GF-D8 (cell line): Measurements from ENCODE around the gene CCP110.

Source experiments
- DNase-seq: peaks from one replicate; lab custom pipeline; 2025; lab: John Stamatoyannopoulos, UW

The CCP110 gene

GRCh38 chr16:19513377-19514053 is 10.2 kb upstream of the CCP110 start:
- DNase-seq, result peak; percentile 88

- DNase-seq, result no peak
Measured at GRCh38 chr16:19515757-19516156, 8.0 kb upstream of the CCP110 start.

DNA sequence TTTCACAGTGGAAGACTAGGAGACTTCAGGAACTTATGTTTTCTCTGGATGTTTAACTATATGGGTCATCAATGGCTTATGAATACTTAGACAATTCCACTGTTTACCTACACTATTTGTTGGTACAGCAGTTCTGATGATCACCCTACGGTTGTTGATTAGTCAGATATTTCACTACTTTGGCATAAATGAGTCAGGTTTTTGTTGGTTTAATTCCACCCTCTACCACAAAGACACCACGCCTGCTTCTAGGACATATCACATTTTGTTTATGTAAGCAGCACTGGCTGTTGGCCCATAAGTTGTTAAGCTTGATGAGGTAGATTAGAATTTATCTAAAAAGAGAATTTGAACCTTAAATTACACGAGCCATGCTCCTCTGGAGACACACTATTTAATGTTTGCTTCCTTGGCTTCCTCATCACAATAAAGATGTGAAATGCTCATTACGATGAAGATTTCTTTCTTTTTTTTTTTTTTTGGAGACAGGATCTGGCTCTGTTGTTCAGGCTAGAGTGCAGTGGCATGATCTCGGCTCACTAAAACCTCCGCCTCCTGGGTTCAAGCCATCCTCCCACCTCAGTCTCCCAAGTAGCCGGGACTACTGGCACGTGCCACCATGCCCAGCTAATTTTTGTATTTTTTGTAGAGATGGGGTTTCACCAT is 6.2 kb upstream of the CCP110 start:
- no peak for DNase-seq

DNA sequence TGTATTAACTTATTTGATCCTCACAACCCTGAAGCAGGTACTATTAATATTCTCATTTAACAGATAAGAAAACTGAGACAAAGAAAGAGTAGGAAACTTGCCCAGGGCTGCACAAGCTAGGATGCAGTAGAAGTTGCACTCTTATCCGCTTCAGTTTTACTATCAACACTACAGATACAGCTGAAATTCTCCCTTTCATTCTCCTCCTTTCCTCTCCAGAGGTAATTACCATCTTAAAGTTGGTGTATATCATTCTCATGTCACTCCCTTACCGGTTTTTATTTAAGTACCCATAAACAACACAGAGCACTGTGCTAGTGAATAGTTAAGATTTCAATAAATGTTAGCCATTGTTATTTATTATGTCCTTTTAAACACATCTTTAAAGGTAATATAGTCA is 5.4 kb upstream of the CCP110 start:
- no peak for DNase-seq

DNA sequence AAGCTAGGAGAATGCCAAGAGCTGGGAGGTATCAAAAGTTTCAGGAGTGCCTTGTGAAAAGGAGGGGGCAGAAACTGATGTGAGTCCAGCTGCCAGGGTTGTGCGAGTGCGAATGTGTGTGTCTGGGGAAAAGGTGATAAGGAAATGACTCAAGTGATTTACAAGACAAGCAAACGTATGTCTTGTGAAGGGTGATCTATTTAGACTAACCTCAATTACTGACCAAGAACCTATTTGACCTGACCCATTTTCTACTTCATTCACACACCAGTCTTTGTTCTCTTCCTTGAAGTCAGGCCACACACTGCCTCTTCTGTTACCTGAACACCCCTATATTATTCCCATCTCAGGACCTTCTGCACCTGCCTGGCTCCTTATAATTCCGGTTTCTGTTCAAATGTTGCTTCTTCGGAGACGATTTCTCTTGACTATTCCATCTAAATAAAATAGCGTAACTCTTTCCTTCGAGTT is 2.8 kb upstream of the CCP110 start:
- peak; percentile 10 for DNase-seq

- DNase-seq, result peak; percentile 67
Measured at GRCh38 chr16:19521471-19522396, 2.0 kb upstream of the CCP110 start, which contains the start of gene GDE1. Gene GDE1 (minus strand): TSS chr16:19522098. CDS start chr16:19521964, 134 bp downstream.

GRCh38 chr16:19522397-19522732 is 1.4 kb upstream of the CCP110 start:
- DNase-seq, result no peak

DNA sequence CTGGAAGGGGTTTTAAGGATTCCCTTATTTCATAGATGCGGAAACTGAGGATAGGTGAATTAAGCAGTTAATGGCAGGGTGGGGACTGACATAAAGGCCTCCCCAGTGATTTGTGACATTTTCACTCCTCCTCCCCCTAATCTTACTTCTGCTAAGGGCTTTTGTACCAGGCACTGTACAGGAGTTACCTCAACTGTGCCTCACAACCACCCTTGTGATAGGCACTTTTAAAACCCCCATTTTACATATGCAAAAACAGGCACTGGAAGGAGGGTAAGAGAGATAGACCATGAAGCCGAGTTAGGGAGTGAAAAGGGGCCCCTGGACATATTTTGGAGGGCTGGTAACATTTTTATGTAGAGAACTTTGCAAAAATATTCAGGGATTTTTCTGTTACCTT is 982 bp upstream of the CCP110 start:
- no peak for DNase-seq

DNA sequence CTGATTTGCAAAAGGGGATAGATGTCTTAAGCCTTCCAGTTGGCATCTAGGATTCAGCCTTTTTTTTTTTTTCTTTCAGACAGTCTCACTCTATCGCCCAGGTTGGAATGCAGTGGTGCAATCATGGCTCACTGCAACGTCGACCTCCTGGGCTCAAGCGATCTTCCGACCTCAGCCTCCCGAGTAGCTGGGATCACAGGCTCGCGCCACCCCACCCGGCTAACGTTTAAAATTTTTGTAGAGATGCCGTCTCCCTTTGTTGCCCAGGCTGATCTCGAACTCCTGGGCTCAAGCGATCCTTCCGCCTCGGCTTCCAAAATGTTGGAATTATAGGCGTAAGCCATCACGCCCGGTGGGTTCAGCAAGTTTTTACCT is 571 bp upstream of the CCP110 start:
- no peak for DNase-seq

GRCh38 chr16:19524356-19524615 is 544 bp downstream of the CCP110 start:
- no peak for DNase-seq

GRCh38 chr16:19524616-19525384 is 1.1 kb downstream of the CCP110 start:
- peak; percentile 12 for DNase-seq

- DNase-seq, result no peak
Measured at GRCh38 chr16:19525385-19525723, 1.6 kb downstream of the CCP110 start.

DNA sequence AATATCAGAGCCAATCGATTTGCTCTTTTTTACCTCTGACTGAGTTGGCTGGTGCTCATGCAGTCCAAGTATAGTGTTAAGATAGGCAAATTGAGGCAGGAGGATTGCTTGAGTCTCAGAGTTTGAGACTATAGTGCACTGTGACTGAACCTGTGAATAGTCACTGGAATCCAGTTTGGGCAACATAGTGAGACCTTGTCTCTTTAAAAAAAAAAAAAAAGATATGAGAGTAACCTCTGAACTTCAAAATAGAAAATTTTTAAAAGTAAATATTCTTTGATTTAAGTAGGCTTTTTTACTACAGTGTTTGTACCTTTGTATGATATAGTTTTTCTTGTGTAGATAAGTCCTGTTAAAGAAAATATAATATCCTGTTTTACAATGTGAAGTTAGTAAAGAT is 3.4 kb downstream of the CCP110 start:
- no peak for DNase-seq

DNA sequence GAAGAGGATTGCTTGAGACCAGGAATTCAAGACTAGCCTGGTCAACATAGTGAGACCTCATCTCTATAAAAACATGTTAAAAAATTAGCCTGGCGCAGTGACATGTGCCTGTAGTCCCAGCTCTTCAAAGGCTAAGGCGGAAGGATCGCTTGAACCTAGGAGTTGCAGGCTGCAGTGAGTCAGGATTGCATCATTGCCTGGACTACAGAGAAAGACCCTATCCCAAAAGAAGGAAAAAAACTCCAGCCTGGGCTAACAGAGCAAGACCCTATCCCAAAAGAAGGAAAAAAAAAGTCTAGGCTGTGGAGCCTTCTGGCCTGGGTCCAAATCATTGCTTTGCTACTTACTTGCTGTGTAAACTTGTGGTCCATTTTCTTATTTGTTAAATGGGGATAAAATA is 4.9 kb downstream of the CCP110 start:
- DNase-seq, result no peak

- no peak for DNase-seq
Measured at GRCh38 chr16:19532601-19533000, 8.9 kb downstream of the CCP110 start.

- no peak for DNase-seq
Measured at GRCh38 chr16:19540241-19540970, 16.7 kb downstream of the CCP110 start.

DNA sequence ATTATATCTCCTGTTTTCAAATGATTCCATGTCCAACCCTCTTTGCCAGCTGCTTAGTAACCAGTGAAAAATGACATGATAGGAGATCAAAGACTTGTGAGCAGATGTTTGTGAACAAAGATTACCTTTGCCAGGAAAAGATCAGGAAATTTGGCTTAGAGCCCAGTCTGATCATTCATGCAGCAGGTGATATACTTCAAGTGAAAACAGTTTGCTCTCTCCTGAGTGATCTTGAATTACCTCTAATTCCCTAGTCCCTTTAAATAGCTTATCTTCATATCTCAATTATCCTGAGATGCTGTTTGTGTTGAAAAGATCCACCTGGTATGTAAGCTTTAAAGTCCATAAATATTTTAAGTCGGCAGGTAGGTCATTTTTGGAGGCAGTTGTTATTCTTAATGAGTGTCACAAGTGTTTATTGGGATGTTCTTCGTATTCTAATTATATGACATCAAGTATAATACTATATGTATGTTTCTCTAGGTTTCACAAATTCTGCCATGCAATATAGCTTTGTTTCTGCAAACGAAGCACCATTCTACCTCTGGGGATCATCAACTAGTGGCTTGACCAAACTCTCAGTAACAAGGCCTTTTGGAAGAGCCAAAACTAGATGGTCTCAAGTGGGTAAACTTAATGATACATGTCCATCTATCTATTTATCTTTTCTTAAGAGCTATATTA is 18.5 kb downstream of the CCP110 start:
- DNase-seq, result no peak

GRCh38 chr16:19543278-19543996 is 19.7 kb downstream of the CCP110 start:
- DNase-seq, result peak; percentile 73

- no peak for DNase-seq
Measured at GRCh38 chr16:19548144-19548543, 24.4 kb downstream of the CCP110 start.

- no peak for DNase-seq
Measured at GRCh38 chr16:19549673-19550072, 25.9 kb downstream of the CCP110 start.
